ENCODE data around the gene SH3BP5.

Gene SH3BP5

GRCh38 chr3:15255215-15255614, 77.2 kb downstream of the SH3BP5 start:
- no peak overlapping the region for H3K4me3 ChIP-seq (ENCODE audit: low read depth, low read length)
- TF ChIP-seq CTCF (IDR thresholded peaks at IDR 0.05; ENCODE audit: borderline replicate concordance, insufficient read depth, low read depth, low read length), result no peak

GRCh38 chr3:15253023-15253697, 79.2 kb downstream of the SH3BP5 start:
- no peak overlapping the region for H3K4me3 ChIP-seq (ENCODE audit: low read depth, low read length)
- TF ChIP-seq CTCF (IDR thresholded peaks at IDR 0.05; ENCODE audit: borderline replicate concordance, insufficient read depth, low read depth, low read length), result no peak

- TF ChIP-seq CTCF (IDR thresholded peaks at IDR 0.05; ENCODE audit: borderline replicate concordance, insufficient read depth, low read depth, low read length), result no peak
- H3K4me3 ChIP-seq (ENCODE audit: low read depth, low read length), result no peak overlapping the region
These were observed 86.2 kb downstream of the SH3BP5 start for GRCh38 chr3:15246186-15246585.

GRCh38 chr3:15243822-15244482, 88.4 kb downstream of the SH3BP5 start:
- no peak for TF ChIP-seq CTCF (IDR thresholded peaks at IDR 0.05; ENCODE audit: borderline replicate concordance, insufficient read depth, low read depth, low read length)
- no peak overlapping the region for H3K4me3 ChIP-seq (ENCODE audit: low read depth, low read length)

GRCh38 chr3:15241341-15241740, 91.0 kb downstream of the SH3BP5 start:
- TF ChIP-seq CTCF (IDR thresholded peaks at IDR 0.05; ENCODE audit: borderline replicate concordance, insufficient read depth, low read depth, low read length), result peak; percentile 46; the same call in 1 of the 2 replicates
- H3K4me3 ChIP-seq (ENCODE audit: low read depth, low read length), result no peak overlapping the region

GRCh38 chr3:15229262-15229661, 103.1 kb downstream of the SH3BP5 start:
- H3K4me3 ChIP-seq (ENCODE audit: low read depth, low read length), result no peak overlapping the region
- TF ChIP-seq CTCF (IDR thresholded peaks at IDR 0.05; ENCODE audit: borderline replicate concordance, insufficient read depth, low read depth, low read length), result no peak

GRCh38 chr3:15228147-15228546, 104.2 kb downstream of the SH3BP5 start:
- no peak overlapping the region for H3K4me3 ChIP-seq (ENCODE audit: low read depth, low read length)
- TF ChIP-seq CTCF (IDR thresholded peaks at IDR 0.05; ENCODE audit: borderline replicate concordance, insufficient read depth, low read depth, low read length), result no peak

All from GM12875 (cell line).